Right lobe of liver (tissue), 4 donors: Measurements from ENCODE around the gene ZDHHC1.
A peak's percentile ranks its signal among the peaks of the same experiment; 100 is the strongest.

ENCODE experiments used
- POLR2A ChIP-seq: fragments of 450-650 bp; IDR thresholded peaks from one replicate; pipeline ENCODE4 v1.6.1; 2017; ENCODE audit warnings: antibody characterized with exemption, mild to moderate bottlenecking
- TF ChIP-seq, protein P1 (sequence below), 4 donors: fragments of 200-600 bp in 3 of 4; fragments of 450-650 bp in 1 of 4; IDR thresholded peaks; one replicate each; pipeline versions ENCODE4 v1.5.1 to v1.8.0; 2016 to 2022; ENCODE audit warnings: antibody characterized with exemption in 4 of 4, mild to moderate bottlenecking in 2 of 4
- donor health status: DM: no; HTN: no; CAD: no.
- donor health status: DM: no; HTN: no; CAD: no.
- donor health status: DM: no; HTN: yes; CAD: no.

DNA sequence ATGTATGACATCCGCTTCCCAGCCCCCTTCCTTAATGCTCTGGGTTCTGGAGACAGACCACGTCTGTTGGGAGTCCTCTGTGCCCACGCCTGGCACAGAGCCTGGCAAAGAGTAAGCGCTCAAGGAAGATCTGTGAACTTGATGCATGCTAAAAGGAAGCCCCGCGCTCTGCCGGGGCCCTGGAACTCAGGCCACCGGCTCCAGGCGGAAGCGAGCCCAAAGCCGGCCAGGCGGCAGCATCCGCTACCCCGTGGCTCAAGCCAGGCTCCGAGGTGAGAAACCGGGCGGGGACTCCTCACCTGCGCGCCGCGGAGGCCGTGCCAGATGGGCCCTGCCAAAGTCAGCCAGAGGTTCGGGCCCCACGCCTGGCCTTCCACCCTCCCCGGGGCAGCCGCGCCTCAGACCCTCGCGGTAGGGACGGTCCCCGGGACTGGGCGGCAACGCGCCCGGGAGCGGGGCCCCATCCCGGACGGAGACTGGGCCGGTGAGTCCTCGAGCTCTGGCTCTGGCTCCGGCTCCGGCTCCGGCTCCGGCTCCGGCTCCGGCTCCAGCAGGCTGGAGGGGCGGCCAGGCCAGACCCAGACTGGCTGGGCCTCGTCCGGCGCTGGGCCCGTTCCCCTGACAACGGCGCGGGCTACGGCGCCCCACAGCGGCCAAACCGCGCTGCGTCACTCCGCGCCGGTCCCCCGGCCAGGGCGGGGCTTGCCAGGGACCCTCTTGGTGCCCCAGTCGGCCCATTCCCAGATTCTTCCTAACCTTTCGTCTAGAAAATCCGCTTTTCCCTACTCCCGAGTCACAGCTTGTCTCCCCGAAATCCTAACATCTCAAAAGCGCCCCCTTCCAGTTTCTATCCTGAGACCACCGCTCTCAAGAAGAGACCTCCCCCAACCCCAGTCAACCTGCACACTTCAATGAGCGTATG, at the start of gene ZDHHC1:
- TF ChIP-seq, protein P1, sequence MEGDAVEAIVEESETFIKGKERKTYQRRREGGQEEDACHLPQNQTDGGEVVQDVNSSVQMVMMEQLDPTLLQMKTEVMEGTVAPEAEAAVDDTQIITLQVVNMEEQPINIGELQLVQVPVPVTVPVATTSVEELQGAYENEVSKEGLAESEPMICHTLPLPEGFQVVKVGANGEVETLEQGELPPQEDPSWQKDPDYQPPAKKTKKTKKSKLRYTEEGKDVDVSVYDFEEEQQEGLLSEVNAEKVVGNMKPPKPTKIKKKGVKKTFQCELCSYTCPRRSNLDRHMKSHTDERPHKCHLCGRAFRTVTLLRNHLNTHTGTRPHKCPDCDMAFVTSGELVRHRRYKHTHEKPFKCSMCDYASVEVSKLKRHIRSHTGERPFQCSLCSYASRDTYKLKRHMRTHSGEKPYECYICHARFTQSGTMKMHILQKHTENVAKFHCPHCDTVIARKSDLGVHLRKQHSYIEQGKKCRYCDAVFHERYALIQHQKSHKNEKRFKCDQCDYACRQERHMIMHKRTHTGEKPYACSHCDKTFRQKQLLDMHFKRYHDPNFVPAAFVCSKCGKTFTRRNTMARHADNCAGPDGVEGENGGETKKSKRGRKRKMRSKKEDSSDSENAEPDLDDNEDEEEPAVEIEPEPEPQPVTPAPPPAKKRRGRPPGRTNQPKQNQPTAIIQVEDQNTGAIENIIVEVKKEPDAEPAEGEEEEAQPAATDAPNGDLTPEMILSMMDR (IDR thresholded peaks at IDR 0.05): peak; percentile 44 to 72 (median 57)
- no peak for TF ChIP-seq POLR2A
